Kidney glomerular epithelial cell (primary cell): ENCODE measurements around the gene PHF13.
"Not testable (repeated sequence)": the region's sequence is repeated elsewhere in the genome, so short reads cannot be mapped to it uniquely, and the experiment has no call there.

Source experiments
- DNase-seq: peaks from one replicate; lab custom pipeline; 2025; lab: John Stamatoyannopoulos, UW

The PHF13 gene

GRCh38 chr1:6587261-6588005, 26.1 kb upstream of the PHF13 start:
- DNase-seq: no peak

- DNase-seq: no peak
Measured at GRCh38 chr1:6588128-6588892, 25.2 kb upstream of the PHF13 start.

DNA sequence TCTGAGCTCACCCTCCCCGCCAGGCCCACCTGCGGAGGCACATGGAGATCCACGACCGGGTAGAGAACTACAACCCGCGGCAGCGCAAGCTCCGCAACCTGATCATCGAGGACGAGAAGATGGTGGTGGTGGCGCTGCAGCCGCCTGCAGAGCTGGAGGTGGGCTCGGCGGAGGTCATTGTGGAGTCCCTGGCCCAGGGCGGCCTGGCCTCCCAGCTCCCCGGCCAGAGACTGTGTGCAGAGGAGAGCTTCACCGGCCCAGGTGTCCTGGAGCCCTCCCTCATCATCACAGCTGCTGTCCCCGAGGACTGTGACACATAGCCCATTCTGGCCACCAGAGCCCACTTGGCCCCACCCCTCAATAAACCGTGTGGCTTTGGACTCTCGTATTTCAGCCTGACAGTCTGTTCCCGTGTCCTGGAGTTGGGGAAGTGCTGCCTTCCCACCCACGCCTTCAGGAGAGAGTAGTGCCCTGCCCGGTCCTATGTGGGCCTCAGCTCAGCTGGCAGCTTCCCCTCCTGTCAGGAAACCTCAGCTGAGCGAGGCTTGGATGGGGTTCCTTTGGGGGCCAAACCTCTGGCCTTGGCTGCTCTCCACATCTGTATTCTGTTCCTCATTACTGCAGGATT, 24.5 kb upstream of the PHF13 start:
- no peak for DNase-seq

DNA sequence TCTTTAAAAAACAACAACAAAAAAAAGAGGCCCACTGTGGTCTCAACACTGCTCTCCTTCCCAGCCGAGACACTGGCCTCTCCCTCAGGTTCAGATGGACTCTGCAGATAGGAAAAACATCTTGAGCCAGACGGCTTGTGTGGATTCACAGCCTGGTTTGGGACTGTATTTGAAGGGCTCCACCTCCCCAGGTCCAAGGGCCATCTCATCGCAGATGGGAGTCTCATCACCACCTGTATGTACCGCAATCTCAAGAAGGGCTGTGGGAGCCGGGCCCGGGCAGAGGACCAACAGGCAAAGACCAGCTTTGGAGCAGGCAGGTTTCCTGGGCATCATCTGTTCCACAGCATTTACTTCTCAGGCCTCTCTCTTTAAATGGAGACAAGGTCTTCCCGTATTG, 23.5 kb upstream of the PHF13 start:
- DNase-seq: no peak

DNA sequence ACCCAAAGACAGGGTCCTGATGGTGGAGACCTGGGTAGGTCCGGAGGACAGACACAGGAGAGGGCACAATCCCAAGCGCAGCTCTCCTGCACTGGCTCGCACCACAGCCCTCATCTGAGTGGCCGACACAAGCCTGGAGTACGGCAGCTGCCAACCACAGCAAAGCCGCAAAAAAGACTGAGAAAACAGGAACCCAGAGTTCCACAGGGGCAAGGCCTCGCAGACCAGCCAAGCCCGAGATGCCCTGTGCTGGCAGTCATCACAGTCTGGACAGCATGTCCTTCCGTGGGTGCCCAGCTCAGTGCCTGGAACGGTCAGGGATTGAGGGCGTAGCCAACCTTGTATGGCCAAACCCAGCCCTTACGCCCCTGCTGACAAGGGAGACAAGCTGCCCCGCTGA, 22.3 kb upstream of the PHF13 start:
- DNase-seq: no peak

DNA sequence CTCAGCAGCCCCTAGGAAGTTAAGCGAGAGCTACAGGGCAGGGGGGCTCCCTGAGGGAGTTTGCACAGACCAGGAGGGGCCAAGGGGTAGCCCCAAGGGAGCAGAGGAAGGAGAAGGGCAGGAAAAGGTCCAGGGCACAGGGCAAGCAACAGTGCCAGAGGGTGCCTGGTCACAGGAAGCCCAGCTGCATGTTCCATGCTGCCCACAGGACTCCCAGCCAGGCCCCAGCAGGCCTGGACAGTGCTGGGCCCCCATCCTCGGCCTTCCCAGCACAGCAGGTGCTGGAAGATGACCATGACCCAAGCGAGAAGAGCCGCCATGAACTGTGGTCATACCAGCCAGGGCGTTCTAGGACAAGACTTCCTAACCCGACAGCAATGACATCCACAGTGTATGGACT, 21.9 kb upstream of the PHF13 start:
- no peak for DNase-seq

- DNase-seq: no peak
Measured at GRCh38 chr1:6592441-6592840, 21.1 kb upstream of the PHF13 start.

DNA sequence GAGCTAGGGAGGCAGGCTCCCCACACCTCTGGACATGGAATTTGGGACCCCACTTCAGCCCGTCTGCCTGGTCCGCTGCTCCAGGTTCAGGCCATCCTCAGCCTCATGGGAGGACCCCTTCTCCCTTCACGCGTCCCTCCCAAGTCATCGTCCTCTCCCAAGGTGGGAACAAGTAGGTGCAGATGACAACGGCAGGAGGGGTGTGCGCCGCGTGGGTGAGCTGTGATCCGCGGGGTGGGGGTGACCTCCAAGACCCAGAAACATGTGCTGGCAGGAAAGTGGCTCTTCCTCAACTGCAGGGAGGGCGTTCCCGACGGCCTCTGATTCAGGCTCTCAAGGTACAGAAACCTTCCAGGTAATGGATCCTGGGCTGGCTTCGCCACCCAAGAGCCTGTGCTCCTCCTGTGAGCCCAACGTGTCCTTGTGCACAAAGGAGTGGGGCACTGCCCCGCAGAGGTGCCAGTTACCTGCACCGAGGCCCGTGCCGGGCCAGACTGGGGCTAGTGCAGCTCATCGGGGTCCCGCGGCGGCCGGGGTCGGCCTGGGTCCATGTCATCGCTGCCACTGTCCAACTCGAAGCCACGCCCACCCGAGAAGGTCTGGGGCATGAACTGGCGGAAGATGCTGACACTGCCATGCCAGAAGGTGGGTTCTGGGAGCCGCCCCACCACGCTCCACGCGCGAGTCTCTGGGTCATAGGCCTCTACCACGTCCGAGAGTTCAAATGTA, 20.5 kb upstream of the PHF13 start:
- DNase-seq: no peak

GRCh38 chr1:6593810-6594209, 19.7 kb upstream of the PHF13 start:
- no peak for DNase-seq

DNA sequence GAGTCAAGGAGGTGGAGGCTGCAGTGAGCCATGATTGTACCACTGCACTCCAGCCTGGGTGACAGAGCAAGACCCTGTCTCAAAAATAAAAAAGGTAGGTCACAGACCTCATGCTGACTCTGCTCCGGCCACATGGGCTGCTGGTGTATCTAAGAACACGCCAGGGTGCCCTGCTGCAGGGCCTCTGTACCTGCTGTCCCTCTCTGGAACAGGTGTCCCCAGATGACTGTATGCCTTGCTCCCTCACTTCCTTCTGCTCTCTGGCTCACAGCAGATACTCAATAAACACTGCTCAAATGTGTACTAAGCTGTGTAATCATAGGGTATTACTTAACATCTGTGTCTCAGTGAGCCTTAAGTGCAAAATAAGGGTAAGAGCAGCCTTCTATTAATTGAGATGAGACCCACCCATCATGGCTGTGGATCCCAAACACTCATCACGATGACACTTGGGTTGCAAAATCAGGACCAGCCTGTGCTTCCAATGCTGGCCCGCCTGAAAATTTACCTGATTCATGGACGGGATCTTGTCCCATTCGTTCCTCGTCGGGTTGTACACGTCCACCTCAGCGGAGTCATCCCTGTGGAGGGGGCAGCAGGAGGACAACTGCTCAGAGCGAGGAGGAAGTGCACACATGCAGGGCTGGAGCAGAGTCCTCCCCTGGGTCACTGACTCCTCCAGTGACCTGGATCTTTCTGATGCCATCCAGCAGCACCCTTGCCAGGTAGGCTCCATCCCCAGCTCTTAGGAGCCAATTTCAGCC, 18.4 kb upstream of the PHF13 start:
- no peak for DNase-seq

DNA sequence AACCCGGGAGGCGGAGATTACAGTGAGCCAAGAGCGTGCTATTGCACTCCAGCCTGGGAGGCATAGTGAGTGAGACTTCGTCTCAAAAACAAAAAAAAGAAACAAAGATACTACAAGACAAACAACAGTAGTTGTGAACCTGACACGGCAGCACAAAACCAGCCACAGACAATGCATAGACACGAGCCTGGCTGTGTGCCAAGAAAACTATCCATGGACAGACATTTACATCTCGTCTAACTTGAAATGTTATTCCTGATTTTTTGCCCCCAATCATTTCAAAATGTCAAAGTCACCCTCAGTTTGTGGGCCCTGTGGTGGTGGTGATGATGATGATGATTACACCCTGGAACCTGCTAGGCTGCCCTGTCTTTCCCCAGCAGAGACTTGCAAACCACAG, 17.2 kb upstream of the PHF13 start:
- DNase-seq: no peak

- no peak for DNase-seq
Measured at GRCh38 chr1:6596886-6597776, 16.4 kb upstream of the PHF13 start.

- DNase-seq: no peak
Measured at GRCh38 chr1:6597777-6598131, 15.8 kb upstream of the PHF13 start.

GRCh38 chr1:6599141-6599975, 14.2 kb upstream of the PHF13 start:
- peak; percentile 36 for DNase-seq

GRCh38 chr1:6599991-6600390, 13.5 kb upstream of the PHF13 start:
- DNase-seq: not testable (repeated sequence)

GRCh38 chr1:6600410-6601048, 13.0 kb upstream of the PHF13 start:
- no peak for DNase-seq

DNA sequence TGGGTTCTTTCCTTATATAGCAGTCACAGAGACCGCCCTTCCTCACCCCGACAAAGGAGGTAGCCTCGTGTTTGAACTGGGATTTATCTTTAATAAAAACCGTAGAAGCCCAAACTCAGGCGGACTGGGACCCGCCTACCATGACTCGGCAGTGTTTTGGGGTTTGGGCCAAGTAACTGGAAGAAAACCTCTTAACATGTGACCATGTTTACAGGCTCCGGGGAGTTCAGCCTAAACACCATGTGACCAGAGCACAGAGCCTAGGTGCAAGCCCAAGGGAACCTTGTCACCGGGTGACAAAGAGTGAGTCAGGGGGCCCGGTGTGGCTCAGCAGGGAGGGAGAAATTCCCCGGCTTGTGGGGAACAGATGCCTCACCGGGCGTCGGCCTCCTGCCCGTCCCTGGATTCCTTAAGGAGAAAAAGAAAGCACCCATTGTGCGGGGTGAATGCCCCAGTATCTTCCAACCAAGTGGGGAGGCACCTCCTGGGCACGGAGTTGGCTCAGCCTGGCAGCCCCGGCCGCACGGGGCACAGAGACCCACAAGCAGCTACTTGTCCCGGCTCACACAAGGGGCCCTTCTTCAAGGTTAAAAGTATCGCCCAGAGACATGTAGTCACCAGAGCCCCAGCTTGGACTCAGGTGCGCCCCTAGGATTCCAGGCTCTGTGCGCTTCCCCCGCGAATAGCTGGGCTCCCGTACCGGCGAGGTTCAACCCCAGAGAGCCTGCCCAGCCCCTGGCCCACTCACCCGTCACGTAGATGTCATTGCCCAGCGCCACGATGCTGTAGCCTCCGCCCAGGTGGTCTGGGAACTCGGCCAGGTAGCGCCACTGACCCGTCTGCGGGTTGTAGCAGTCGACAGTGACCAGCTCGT, 12.2 kb upstream of the PHF13 start:
- DNase-seq: peak; percentile 74

DNA sequence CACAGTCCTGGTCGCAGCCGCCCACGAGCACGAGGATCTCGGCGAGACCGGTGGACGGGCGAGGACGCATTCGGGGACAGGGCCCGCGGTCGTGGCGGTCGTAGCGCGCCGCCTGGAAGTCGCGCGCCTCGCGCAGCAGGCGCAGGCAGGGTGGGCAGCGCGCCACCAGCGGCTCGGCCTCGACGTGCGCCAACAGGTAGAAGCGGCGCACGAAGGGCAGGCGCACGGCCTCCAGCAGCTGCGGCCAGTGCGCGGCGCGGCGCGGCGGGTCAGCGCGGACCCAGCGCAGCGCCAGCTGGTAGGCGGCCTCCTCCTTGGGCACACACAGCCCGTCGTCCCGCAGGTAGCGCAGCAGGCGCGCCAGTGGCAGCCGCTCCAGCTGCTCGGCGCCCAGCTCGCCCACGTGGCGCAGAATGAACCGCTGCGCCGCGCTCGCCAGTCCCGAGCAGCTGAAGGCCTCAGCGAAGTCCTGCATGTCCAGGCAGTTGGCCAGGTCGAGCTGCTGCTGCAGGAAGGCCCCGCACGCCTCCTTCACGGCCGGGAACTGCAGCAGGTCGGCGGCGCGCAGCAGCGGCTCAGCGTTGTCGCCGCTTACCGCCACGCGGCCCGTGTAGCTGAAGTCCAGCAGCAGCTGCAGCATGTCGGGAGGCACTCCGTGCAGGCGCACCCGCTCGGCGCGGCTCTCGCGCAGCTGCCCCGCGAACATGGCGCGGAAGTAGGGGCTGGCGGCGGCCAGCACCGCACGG, 11.4 kb upstream of the PHF13 start:
- DNase-seq: no peak
